Measurements from ENCODE around the gene ACOX3. TPM values are rescaled to one million over a fixed set of nuclear protein-coding genes. Genes with fewer than 3 reads are reported as not detected.
"Not testable (repeated sequence)": the region's sequence is repeated elsewhere in the genome, so short reads cannot be mapped to it uniquely, and the experiment has no call there.

Gene ACOX3
- total and polyA plus RNA-seq, 4 donors = 15.6 to 32.2 (median 21.5) TPM

DNA sequence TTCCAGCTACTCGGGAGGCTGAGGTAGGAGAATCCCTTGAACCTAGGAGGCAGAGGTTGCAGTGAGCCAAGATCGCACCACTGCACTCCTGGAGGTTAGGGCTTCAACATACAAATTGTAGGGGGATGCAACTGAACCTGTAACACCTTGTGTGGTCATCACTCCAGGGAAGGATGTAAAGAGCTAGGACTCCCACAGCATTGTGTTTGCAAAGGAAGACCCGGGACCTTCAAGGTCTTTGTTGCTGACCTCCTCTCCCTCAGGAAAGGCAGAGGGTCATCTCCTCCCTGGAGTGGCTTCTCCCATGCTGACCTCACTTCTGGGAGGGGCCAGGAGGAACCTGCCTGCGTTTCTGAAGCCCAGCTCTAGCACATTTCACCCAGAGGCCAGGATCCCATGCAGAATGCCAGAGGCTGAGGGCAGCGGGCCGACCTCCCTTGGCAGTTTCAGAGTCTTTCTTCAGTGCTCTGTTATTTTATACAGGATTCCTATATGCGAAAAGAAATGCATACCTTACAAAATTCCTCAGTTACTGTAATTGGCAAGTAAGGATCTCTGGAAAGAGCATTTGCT lies 90.8 kb downstream of the ACOX3 start:
- no peaks in the 10 kb centered on the region for H3K27me3 ChIP-seq (ENCODE audit: control insufficient read depth in 3 of 3, insufficient read depth in 3 of 3, low read length in 2 of 3)
- ATAC-seq (ENCODE audit: insufficient read depth, low FRiP score) (no peak), DNase-seq (no peak)
- H3K36me3 ChIP-seq (ENCODE audit: control insufficient read depth in 4 of 4, insufficient read depth in 4 of 4, low read length in 4 of 4) = no peaks in the 10 kb centered on the region
- TF ChIP-seq, protein P1, sequence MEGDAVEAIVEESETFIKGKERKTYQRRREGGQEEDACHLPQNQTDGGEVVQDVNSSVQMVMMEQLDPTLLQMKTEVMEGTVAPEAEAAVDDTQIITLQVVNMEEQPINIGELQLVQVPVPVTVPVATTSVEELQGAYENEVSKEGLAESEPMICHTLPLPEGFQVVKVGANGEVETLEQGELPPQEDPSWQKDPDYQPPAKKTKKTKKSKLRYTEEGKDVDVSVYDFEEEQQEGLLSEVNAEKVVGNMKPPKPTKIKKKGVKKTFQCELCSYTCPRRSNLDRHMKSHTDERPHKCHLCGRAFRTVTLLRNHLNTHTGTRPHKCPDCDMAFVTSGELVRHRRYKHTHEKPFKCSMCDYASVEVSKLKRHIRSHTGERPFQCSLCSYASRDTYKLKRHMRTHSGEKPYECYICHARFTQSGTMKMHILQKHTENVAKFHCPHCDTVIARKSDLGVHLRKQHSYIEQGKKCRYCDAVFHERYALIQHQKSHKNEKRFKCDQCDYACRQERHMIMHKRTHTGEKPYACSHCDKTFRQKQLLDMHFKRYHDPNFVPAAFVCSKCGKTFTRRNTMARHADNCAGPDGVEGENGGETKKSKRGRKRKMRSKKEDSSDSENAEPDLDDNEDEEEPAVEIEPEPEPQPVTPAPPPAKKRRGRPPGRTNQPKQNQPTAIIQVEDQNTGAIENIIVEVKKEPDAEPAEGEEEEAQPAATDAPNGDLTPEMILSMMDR (IDR thresholded peaks at IDR 0.05; ENCODE audit: control extremely low read depth, extremely low read depth) = no peak
- no peak overlapping the region for H3K27ac ChIP-seq (ENCODE audit: low read depth in 1 of 2, low read length in 1 of 2)
- H3K4me3 ChIP-seq = no peak overlapping the region
- 84 to 89% methylated on average over 7 of the region's 7 CpGs for WGBS, 2 donors
- no peaks in the 10 kb centered on the region for H3K9me3 ChIP-seq (ENCODE audit: control insufficient read depth in 4 of 4, insufficient read depth in 3 of 4, low read length in 3 of 4)
- no peak overlapping the region for H3K9ac ChIP-seq (ENCODE audit: insufficient read depth in 1 of 2, low read length in 2 of 2)
- peaks cover 0 to 21% (median 10%) of the 10 kb centered on the region in 5 donors for H3K4me1 ChIP-seq (ENCODE audit: control insufficient read depth in 5 of 5, insufficient read depth in 5 of 5, low read length in 5 of 5)

DNA sequence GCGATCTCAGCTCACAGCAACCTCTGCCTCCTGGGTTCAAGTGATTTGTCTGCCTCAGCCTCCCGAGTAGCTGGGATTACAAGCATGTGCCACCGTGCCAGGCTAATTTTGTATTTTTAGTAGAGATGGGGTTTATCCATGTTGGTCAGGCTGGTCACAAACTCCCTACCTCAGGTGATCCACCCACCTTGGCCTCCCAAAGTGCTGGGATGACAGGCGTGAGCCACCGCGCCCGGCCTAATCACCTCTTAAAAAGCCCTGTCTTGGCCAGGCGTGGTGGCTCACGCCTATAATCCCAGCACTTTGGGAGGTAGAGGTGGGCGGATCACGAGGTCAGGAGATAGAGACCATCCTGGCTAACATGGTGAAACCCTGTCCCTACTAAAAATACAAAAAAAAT lies 91.3 kb downstream of the ACOX3 start:
- not testable (repeated sequence) for H3K27me3 ChIP-seq (ENCODE audit: control insufficient read depth in 3 of 3, insufficient read depth in 3 of 3, low read length in 2 of 3); DNase-seq; ATAC-seq (ENCODE audit: insufficient read depth, low FRiP score); H3K36me3 ChIP-seq (ENCODE audit: control insufficient read depth in 4 of 4, insufficient read depth in 4 of 4, low read length in 4 of 4); H3K9me3 ChIP-seq (ENCODE audit: control insufficient read depth in 4 of 4, insufficient read depth in 3 of 4, low read length in 3 of 4); H3K9ac ChIP-seq (ENCODE audit: insufficient read depth in 1 of 2, low read length in 2 of 2); H3K27ac ChIP-seq (ENCODE audit: low read depth in 1 of 2, low read length in 1 of 2); H3K4me3 ChIP-seq
- H3K4me1 ChIP-seq (ENCODE audit: control insufficient read depth in 5 of 5, insufficient read depth in 5 of 5, low read length in 5 of 5) = peaks cover 0 to 21% (median 10%) of the 10 kb centered on the region in 5 donors
- 93 to 94% methylated on average over 11 of the region's 11 CpGs for WGBS, 2 donors

DNA sequence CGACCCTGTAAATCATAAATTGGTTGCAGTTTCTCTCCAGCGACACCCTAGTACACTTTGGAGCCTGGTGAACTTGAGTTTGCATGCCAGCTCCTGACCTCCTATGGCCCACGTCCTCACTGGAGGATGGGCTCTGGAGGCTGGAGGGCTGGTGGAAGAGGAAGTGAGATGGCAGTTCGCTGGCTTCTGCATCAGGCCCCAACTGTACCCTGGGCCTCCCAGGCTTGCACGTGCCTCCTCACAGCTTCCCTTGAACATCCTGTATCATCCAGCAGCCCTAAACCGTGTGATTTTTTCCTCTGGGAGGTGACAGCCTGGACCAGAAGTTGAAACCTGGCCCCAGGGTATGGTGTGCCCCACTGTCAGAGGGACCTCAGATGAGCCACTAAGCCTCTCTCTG lies 92.5 kb downstream of the ACOX3 start:
- Histone ChIP-seq H3K27me3 (ENCODE audit: control insufficient read depth in 3 of 3, insufficient read depth in 3 of 3, low read length in 2 of 3) (no peaks in the 10 kb centered on the region), H3K27ac (ENCODE audit: low read depth in 1 of 2, low read length in 1 of 2) (no peak overlapping the region), H3K4me3 (no peak overlapping the region), H3K9ac (ENCODE audit: insufficient read depth in 1 of 2, low read length in 2 of 2) (no peak overlapping the region), H3K9me3 (ENCODE audit: control insufficient read depth in 4 of 4, insufficient read depth in 3 of 4, low read length in 3 of 4) (no peaks in the 10 kb centered on the region), H3K4me1 (ENCODE audit: control insufficient read depth in 5 of 5, insufficient read depth in 5 of 5, low read length in 5 of 5) (peaks cover 0 to 28% (median 10%) of the 10 kb centered on the region in 5 donors), H3K36me3 (ENCODE audit: control insufficient read depth in 4 of 4, insufficient read depth in 4 of 4, low read length in 4 of 4) (no peaks in the 10 kb centered on the region)
- DNase-seq = no peak
- WGBS, 2 donors = 45 to 54% methylated on average over 6 of the region's 6 CpGs
- ATAC-seq (ENCODE audit: insufficient read depth, low FRiP score) = no peak
- TF ChIP-seq, protein P1 (IDR thresholded peaks at IDR 0.05; ENCODE audit: control extremely low read depth, extremely low read depth) = no peak

DNA sequence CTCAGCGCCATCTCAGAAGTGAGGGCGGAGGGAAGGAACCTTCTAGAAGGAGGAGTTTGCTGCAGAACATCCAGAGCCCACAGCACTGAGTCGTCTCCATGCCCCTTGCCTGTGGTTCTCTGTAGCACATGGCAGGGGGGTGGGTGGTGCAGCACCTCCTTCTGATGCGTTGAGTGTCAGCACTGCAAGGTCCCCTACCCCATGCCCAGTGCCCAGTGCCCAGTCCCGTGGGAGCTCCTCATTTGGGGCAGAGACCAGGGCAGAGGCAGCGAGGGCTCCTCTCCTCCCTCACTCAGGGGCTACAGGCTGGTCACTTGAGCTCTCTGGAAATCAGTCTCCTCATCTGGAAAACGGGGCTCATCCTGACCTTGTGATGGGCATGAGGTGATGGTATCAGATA lies 92.9 kb downstream of the ACOX3 start:
- no peak overlapping the region for H3K4me3 ChIP-seq
- ATAC-seq (ENCODE audit: insufficient read depth, low FRiP score) (no peak), DNase-seq (no peak)
- no peaks in the 10 kb centered on the region for H3K27me3 ChIP-seq (ENCODE audit: control insufficient read depth in 3 of 3, insufficient read depth in 3 of 3, low read length in 2 of 3)
- 81 to 87% methylated on average over 7 of the region's 7 CpGs for WGBS, 2 donors
- no peak overlapping the region for H3K27ac ChIP-seq (ENCODE audit: low read depth in 1 of 2, low read length in 1 of 2)
- peaks cover 0 to 24% (median 8%) of the 10 kb centered on the region in 5 donors for H3K4me1 ChIP-seq (ENCODE audit: control insufficient read depth in 5 of 5, insufficient read depth in 5 of 5, low read length in 5 of 5)
- no peaks in the 10 kb centered on the region for H3K9me3 ChIP-seq (ENCODE audit: control insufficient read depth in 4 of 4, insufficient read depth in 3 of 4, low read length in 3 of 4)
- no peaks in the 10 kb centered on the region for H3K36me3 ChIP-seq (ENCODE audit: control insufficient read depth in 4 of 4, insufficient read depth in 4 of 4, low read length in 4 of 4)
- TF ChIP-seq, protein P1 (IDR thresholded peaks at IDR 0.05; ENCODE audit: control extremely low read depth, extremely low read depth) = no peak
- no peak overlapping the region for H3K9ac ChIP-seq (ENCODE audit: insufficient read depth in 1 of 2, low read length in 2 of 2)
